HG02970 (cell line): ENCODE data around the gene ADAT3.
A peak's percentile ranks its signal among the peaks of the same experiment; 100 is the strongest.

Experiments
- ATAC-seq: cut with Tn5 transposase; IDR thresholded peaks from one replicate; pipeline ENCODE4 v1.9.1; 2021; ENCODE audit warnings: mild to moderate bottlenecking, moderate library complexity, moderate number of reproducible peaks; ENCODE audit not compliant: unreplicated experiment, low FRiP score

The ADAT3 gene

GRCh38 chr19:1935484-1936208 lies 30.4 kb downstream of the ADAT3 start:
- ATAC-seq = no peak

DNA sequence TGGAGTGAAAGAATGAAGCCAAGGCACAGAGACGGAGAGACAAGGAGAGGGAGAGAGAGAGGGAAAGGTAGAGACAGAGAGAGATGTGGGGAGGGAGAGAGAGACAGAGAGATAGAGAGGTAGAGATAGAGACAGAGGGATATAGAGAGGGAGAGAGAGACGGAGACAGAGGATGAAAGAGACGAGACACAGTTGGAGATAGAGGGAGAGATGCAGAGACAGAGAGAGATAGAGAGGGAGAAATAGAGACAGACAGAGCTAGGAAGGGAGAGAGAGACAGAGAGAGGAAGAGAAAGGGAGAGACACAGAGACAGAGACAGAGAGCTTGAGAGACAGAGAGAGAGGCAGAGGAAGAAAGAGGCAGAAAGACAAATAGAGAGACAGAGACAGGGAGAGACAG lies 31.2 kb downstream of the ADAT3 start:
- no peak for ATAC-seq

GRCh38 chr19:1936916-1937610 lies 31.9 kb downstream of the ADAT3 start:
- ATAC-seq = no peak

DNA sequence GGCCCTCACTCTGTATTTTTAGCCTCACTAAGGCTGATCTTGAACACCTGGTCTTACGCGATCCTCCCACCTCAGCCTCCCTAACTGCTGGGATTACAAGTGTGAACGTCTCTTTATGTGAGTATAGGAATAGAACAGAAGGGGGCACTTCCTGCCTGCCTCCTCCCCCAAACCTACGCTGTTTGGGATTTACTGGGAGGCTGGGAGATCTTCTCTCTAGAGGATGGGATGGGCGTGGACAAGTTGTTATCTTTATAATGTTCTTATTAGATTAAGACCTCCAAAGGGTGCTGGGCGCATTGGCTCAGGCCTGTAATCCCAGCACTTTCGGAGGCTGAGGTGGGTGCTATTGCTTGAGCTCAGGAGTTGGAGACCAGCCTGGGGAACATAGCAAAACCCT lies 32.9 kb downstream of the ADAT3 start:
- no peak for ATAC-seq

GRCh38 chr19:1941146-1942077 lies 36.2 kb downstream of the ADAT3 start, which contains the start of gene CSNK1G2:
TSS of gene CSNK1G2 (plus strand) at chr19:1941172. CDS start at chr19:1969773, 28,601 bp downstream.
- peak; percentile 53 for ATAC-seq

- ATAC-seq = peak; percentile 28
These were observed 37.1 kb downstream of the ADAT3 start for GRCh38 chr19:1942078-1942933.

DNA sequence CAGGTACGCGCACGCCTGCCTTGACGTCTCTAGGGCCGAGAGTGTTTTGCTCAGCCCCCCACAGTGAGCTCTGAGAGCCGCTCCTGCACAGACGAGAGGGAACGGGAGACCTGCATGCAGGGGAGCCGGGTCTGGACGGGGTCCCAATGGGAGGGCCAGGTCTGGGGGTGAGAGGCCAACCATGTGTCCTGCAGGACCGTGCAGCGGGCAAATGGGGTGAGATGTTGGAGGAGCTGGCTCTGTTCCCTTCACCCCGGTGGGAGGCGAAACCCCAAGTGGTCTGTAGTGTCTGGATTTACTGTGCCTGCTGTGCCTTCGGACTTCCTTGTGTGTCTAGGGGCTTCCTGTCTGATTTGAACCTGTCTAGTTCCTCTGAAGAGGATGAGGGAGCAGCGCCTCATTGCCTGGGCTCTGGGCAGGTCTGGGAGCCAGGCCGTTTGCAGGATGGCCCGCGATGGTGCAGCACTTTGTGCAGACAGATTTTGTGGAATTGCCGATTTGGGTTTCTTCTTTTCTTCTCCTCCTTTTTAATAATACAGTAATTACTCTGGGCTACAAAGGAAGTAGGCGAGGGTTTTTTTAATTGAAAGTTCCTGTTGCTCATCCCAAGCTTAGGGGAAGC lies 37.8 kb downstream of the ADAT3 start:
- ATAC-seq = no peak

DNA sequence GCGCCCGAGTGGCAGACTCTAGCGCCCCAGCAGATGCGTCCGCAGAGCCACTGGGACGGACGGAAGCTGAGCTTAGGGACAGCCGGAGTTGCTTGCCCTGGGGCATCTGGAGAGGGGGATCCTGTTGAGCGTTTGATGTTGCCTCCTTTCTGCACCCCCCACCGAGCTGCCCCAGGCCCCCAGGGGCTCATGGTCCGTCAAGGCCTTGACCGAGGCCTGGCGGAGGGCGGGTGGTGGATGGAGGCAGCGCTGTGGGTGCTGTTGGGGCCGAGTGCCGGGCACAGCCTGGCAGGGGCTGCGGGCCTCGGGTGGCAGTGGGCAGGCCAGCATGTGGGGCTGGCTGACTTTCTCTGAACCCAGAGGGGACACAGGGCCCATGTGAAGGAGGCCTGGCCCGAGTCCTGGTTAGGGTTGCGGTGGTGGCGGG lies 38.5 kb downstream of the ADAT3 start:
- ATAC-seq = no peak

GRCh38 chr19:1944088-1944915 lies 39.1 kb downstream of the ADAT3 start:
- no peak for ATAC-seq

DNA sequence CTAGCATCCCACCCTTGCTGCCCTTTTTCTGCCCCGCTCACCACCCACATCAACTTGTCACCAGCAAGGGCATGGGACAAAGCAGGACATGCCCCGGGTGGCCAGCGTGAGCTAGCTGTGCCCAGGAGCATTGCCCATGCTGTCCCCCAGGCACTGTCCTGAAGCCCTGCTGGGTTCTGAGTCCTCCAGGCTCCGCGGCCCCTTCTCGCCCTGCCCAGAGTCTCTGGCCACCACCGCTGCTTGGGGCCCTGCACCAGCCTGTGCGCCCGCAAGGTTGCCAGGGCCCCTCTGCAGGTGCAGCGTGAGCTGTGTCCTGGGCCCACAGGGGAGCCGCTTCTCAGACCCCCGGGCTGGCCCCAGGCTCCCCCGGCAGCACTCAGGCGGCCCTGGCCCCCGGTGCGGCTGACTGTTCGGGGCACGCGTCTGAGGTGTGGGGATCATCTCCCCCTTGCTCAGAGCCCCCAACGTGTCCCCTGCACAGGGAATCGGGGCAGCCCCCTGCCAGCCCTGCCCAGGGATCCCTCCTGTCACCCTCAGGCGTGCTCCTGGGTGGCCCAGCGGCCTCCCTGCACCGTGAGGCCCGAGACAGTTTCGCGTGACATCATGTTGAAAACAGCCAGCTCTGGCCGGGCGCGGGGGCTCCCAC lies 39.8 kb downstream of the ADAT3 start:
- ATAC-seq = no peak

- no peak for ATAC-seq
These were observed 40.7 kb downstream of the ADAT3 start for GRCh38 chr19:1945899-1946298.

- ATAC-seq = no peak
These were observed 42.5 kb downstream of the ADAT3 start for GRCh38 chr19:1947651-1948209.

GRCh38 chr19:1949304-1950101 lies 44.3 kb downstream of the ADAT3 start:
- no peak for ATAC-seq

- ATAC-seq = no peak
These were observed 45.4 kb downstream of the ADAT3 start for GRCh38 chr19:1950640-1951039.

- no peak for ATAC-seq
These were observed 47.4 kb downstream of the ADAT3 start for GRCh38 chr19:1952635-1953034.

DNA sequence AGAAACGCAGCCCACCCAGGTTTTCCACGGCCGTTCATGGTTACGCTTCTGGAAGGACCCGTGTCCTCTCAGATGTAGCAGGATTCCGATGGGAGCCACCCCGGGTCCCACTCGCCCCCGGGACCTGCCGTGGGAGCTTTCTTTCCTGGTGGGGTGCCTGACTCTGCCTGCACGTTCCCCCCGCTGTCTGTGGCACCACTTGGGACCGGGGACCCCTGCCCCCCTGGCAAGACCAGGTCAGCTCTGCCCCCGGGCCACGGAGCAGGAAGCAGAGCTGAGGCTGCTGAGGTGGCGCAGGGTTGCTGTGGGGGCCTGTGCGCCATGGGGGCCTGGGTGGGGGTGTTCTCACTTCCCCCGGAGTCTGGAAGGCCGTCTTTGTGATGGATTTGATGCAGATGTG lies 47.8 kb downstream of the ADAT3 start:
- no peak for ATAC-seq

DNA sequence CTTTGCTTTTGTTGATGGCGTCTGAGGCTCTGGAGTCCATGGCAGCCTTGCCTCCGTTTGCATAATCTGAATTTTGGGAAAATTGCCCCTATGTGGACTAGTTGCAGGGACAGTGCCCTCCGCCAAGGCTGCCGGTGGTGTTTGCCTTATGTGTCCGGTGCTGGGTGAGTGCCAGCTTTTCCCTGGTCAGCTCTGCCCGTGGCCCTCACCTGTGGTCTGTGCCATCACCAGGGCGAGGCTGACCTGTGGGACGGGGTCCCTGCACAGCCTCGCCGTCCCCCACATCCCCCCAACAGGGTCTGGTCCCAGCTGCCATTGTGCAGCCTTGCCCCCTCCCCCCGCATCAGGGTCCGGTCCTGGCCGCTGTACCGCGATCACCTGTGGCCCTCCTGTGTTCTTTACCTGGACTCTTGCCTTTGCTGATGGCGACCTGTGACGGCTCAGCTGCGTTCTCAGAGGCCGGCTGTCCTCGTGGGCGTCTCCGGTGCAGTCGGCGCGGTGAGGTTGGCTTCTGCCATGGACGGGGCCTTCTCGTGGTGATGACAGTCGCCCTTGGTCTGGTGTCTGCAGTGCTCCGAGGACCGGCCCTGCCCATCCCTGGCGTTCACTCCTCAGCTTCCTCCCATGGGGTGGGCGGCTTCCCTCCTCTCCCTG lies 48.4 kb downstream of the ADAT3 start:
- ATAC-seq = no peak
